Measurements from ENCODE around the gene CGNL1.

Gene CGNL1

GRCh38 chr15:57358571-57358970, 17.7 kb upstream of the CGNL1 start:
- no peak for TF ChIP-seq CTCF (IDR thresholded peaks at IDR 0.05; ENCODE audit: extremely low read depth, missing control alignments)

GRCh38 chr15:57363661-57364060, 12.6 kb upstream of the CGNL1 start:
- DNase-seq (ENCODE audit: low spot score) = no peak
- TF ChIP-seq CTCF (IDR thresholded peaks at IDR 0.05; ENCODE audit: extremely low read depth, missing control alignments) = no peak

More at GRCh38 chr15:57358571-57358970, 17.7 kb upstream of the CGNL1 start:
- DNase-seq (ENCODE audit: low spot score) = no peak

- no peak for DNase-seq (ENCODE audit: low spot score)
- TF ChIP-seq CTCF (IDR thresholded peaks at IDR 0.05; ENCODE audit: extremely low read depth, missing control alignments) = no peak
These were observed 11.9 kb upstream of the CGNL1 start for GRCh38 chr15:57364282-57365007.

- TF ChIP-seq CTCF (IDR thresholded peaks at IDR 0.05; ENCODE audit: extremely low read depth, missing control alignments) = no peak
- no peak for DNase-seq (ENCODE audit: low spot score)
These were observed 8.7 kb upstream of the CGNL1 start for GRCh38 chr15:57367556-57367955.

- DNase-seq (ENCODE audit: low spot score) = no peak
- TF ChIP-seq CTCF (IDR thresholded peaks at IDR 0.05; ENCODE audit: extremely low read depth, missing control alignments) = no peak
These were observed 5.4 kb upstream of the CGNL1 start for GRCh38 chr15:57370929-57371328.

- no peak for DNase-seq (ENCODE audit: low spot score)
- TF ChIP-seq CTCF (IDR thresholded peaks at IDR 0.05; ENCODE audit: extremely low read depth, missing control alignments) = no peak
These were observed 2.9 kb upstream of the CGNL1 start for GRCh38 chr15:57373251-57373881.

GRCh38 chr15:57373882-57374276, 2.4 kb upstream of the CGNL1 start:
- TF ChIP-seq CTCF (IDR thresholded peaks at IDR 0.05; ENCODE audit: extremely low read depth, missing control alignments) = no peak
- DNase-seq (ENCODE audit: low spot score) = no peak
